ENCODE measurements around the gene ZNF728.

DNA sequence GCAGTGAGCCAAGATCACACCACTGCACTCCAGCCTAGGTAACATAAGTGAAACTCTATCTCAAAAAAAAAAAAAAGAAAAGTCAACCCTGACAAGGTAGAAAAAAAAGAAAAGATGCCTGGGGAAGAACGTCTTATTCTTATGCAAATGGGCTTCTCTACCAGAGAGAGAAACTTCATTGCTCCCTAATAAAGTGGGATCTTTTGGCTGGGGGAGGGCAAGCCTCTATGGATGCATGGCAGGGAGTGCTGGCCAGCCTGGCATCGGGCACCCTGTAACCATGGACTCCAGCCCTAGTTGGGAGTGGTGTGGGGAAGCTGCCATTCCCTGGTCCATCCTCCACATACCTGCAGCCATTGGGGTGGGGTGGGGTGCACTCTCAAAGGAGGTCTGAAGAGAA lies 30.7 kb upstream of the ZNF728 start:
- TF ChIP-seq, protein P1, sequence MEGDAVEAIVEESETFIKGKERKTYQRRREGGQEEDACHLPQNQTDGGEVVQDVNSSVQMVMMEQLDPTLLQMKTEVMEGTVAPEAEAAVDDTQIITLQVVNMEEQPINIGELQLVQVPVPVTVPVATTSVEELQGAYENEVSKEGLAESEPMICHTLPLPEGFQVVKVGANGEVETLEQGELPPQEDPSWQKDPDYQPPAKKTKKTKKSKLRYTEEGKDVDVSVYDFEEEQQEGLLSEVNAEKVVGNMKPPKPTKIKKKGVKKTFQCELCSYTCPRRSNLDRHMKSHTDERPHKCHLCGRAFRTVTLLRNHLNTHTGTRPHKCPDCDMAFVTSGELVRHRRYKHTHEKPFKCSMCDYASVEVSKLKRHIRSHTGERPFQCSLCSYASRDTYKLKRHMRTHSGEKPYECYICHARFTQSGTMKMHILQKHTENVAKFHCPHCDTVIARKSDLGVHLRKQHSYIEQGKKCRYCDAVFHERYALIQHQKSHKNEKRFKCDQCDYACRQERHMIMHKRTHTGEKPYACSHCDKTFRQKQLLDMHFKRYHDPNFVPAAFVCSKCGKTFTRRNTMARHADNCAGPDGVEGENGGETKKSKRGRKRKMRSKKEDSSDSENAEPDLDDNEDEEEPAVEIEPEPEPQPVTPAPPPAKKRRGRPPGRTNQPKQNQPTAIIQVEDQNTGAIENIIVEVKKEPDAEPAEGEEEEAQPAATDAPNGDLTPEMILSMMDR (IDR thresholded peaks at IDR 0.05), result no peak
- no peak for TF ChIP-seq POLR2A (IDR thresholded peaks at IDR 0.05)
